Endothelial cell of umbilical vein (primary cell): ENCODE results near the gene XRCC4. TPM values are rescaled to one million over a fixed set of nuclear protein-coding genes. Genes with fewer than 3 reads are reported as not detected.

Experiments used
- BruUV-seq: library from RNA; stranded (reverse); fragments of 400-500 nt; replicated peaks from 2 replicates; lab custom pipeline; 2021; lab: Mats Ljungman, UMichigan
- CTCF ChIA-PET: fragments of 300-600, 350-600 bp; sonication (Branson Sonifier 250); formaldehyde crosslinking; loops from one replicate; lab custom pipeline; 2021; ENCODE audit warnings: antibody characterized with exemption, inconsistent platforms; lab: Charles Lee
- POLR2A ChIA-PET: fragments of 300-600, 350-600 bp; sonication (Branson Sonifier 250); formaldehyde crosslinking; loops from one replicate; lab custom pipeline; 2021; ENCODE audit warnings: antibody characterized with exemption, inconsistent platforms; lab: Charles Lee
- DNase-seq: peaks from one replicate; pipeline ENCODE4 v3.0.0-alpha.2; 2011; ENCODE audit warnings: low read depth, low spot score
- FAIRE-seq: peaks from 2 replicates; lab custom pipeline; 2011; peaks lifted over from hg19 to GRCh38; lab: Jason Lieb, UNC
- H2AFZ ChIP-seq: 2 replicates; pipeline ENCODE4 v1.6.0; 2012; ENCODE audit warnings: low read depth, low read length, control low read depth, inconsistent platforms
- H3K27ac ChIP-seq: 2 replicates; pipeline ENCODE4 v1.5.1; 2011; ENCODE audit warnings: low read depth, mild to moderate bottlenecking, control low read depth, low read length, moderate library complexity; ENCODE audit not compliant: insufficient read depth
- H3K27me3 ChIP-seq, 2 experiments: 2 replicates each; pipeline versions ENCODE4 v1.6.0 to v1.6.1; 2011; ENCODE audit warnings: low read length in 2 of 2, mixed read lengths in 1 of 2; ENCODE audit not compliant: control insufficient read depth in 2 of 2, insufficient read depth in 2 of 2
- H3K36me3 ChIP-seq, 2 experiments: 2 replicates in 1 of 2; 3 replicates in 1 of 2; pipeline ENCODE4 v1.5.1; 2011; ENCODE audit warnings: low read length in 2 of 2, mild to moderate bottlenecking in 1 of 2, moderate library complexity in 1 of 2; ENCODE audit not compliant: control insufficient read depth in 2 of 2, insufficient read depth in 2 of 2; ENCODE audit errors: extremely low read depth in 1 of 2
- H3K4me1 ChIP-seq: 3 replicates; pipeline ENCODE4 v1.5.1; 2011; ENCODE audit warnings: mild to moderate bottlenecking, low read length; ENCODE audit not compliant: control insufficient read depth, insufficient read depth; ENCODE audit errors: extremely low read depth
- H3K4me2 ChIP-seq: 2 replicates; pipeline ENCODE4 v1.6.1; 2011; ENCODE audit warnings: low read length, control low read depth, mixed read lengths; ENCODE audit not compliant: insufficient read depth
- H3K4me3 ChIP-seq, 3 experiments: fragments of 200-600 bp in 1 of 3; sonication (generic), shearing (Covaris generic) in 1 of 3; replicated peaks in 1 of 3; 2 replicates each; pipeline ENCODE4 v1.5.1; 2011 to 2016; ENCODE audit warnings: control low read depth in 3 of 3, low read length in 3 of 3, mild to moderate bottlenecking in 2 of 3, inconsistent platforms in 1 of 3, low read depth in 1 of 3, moderate library complexity in 1 of 3; ENCODE audit not compliant: insufficient read depth in 1 of 3
- H3K79me2 ChIP-seq: 2 replicates; pipeline ENCODE4 v1.6.0; 2012; ENCODE audit warnings: low read length, inconsistent platforms; ENCODE audit not compliant: control insufficient read depth, insufficient read depth
- H3K9ac ChIP-seq: replicated peaks from 2 replicates; pipeline ENCODE3; 2011; ENCODE audit warnings: low read length, control low read depth; ENCODE audit not compliant: insufficient read depth; ENCODE audit errors: extremely low read depth
- H3K9me1 ChIP-seq: replicated peaks from 3 replicates; pipeline ENCODE4 v1.6.0; 2011; ENCODE audit warnings: mild to moderate bottlenecking, low read length; ENCODE audit not compliant: control insufficient read depth, insufficient read depth; ENCODE audit errors: extremely low read depth
- H3K9me3 ChIP-seq: replicated peaks from 2 replicates; pipeline ENCODE4 v1.5.1; 2012; ENCODE audit warnings: low read length, inconsistent platforms; ENCODE audit not compliant: control insufficient read depth, insufficient read depth
- H4K20me1 ChIP-seq: replicated peaks from 2 replicates; pipeline ENCODE3; 2011; ENCODE audit warnings: mild to moderate bottlenecking, low read length; ENCODE audit not compliant: control insufficient read depth, insufficient read depth; ENCODE audit errors: extremely low read depth
- EZH2 ChIP-seq: IDR thresholded peaks from 2 replicates; pipeline ENCODE4 v1.6.1; 2012; ENCODE audit warnings: borderline replicate concordance, low read depth, mild to moderate bottlenecking, moderate library complexity, low read length, inconsistent platforms; ENCODE audit not compliant: severe bottlenecking
- FOS ChIP-seq: IDR thresholded peaks from 2 replicates; pipeline ENCODE4 v1.6.1; 2011; ENCODE audit warnings: mild to moderate bottlenecking, low read length, moderate library complexity, borderline replicate concordance; ENCODE audit not compliant: insufficient read depth
- GATA2 ChIP-seq: IDR thresholded peaks from 2 replicates; pipeline ENCODE4 v1.7.0; 2011; ENCODE audit warnings: low read depth, mild to moderate bottlenecking, moderate library complexity, mixed read lengths, low read length; ENCODE audit not compliant: insufficient read length, insufficient read depth
- POLR2AphosphoS5 ChIP-seq: IDR thresholded peaks from 2 replicates; pipeline ENCODE4 v1.6.1; 2012; ENCODE audit warnings: low read depth, mild to moderate bottlenecking, control low read depth, low read length, moderate library complexity; ENCODE audit not compliant: insufficient read depth
- dilution Hi-C: fragments of 300-500 bp; cut with MboI; formaldehyde crosslinking; loops from one replicate; pipeline ENCODE4 v1.15.0; 2019; ENCODE audit warnings: low sequenced_read_pairs; ENCODE audit not compliant: extremely low pct_ligation_motif_present
- intact Hi-C: fragments of 100-400 bp; cut with micrococcal nuclease; formaldehyde crosslinking; loops from one replicate; pipeline ENCODE4 v1.10.0; 2022
- polyA plus RNA-seq, 4 experiments: library from polyadenylated mRNA; depleted of rRNA in 3 of 4; stranded (reverse) in 3 of 4; unstranded in 1 of 4; fragments of >200 nt; gene quantifications; 2 replicates each; pipeline versions ENCODE4 v1.2.1 to v1.2.3, GENCODE V29; 2011 to 2012; ENCODE audit warnings: missing spikeins in 1 of 4
- total RNA-seq: library from RNA; stranded (reverse); gene quantifications from 2 replicates; pipeline ENCODE4 v1.2.3, GENCODE V29; 2021
- TF ChIP-seq, protein P1 (sequence below): IDR thresholded peaks from 2 replicates; pipeline ENCODE4 v1.6.1; 2011; ENCODE audit not compliant: insufficient read depth, insufficient read length
- TF ChIP-seq, protein P2 (sequence below), 2 donors: IDR thresholded peaks; 1 replicate in 1 of 2; 2 replicates in 1 of 2; pipeline ENCODE4 v1.5.1; 2011; ENCODE audit warnings: low read length in 2 of 2, mild to moderate bottlenecking in 2 of 2, moderate library complexity in 2 of 2, control low read depth in 1 of 2, inconsistent platforms in 1 of 2, low read depth in 1 of 2; ENCODE audit not compliant: insufficient read depth in 1 of 2; ENCODE audit errors: extremely low read depth in 1 of 2

XRCC4 gene
- total and polyA plus RNA-seq, 2 donors (not counting 3 experiments of a cell fraction or from before 2014, with no cell fraction given), result 1.3 to 7.7 TPM

DNA sequence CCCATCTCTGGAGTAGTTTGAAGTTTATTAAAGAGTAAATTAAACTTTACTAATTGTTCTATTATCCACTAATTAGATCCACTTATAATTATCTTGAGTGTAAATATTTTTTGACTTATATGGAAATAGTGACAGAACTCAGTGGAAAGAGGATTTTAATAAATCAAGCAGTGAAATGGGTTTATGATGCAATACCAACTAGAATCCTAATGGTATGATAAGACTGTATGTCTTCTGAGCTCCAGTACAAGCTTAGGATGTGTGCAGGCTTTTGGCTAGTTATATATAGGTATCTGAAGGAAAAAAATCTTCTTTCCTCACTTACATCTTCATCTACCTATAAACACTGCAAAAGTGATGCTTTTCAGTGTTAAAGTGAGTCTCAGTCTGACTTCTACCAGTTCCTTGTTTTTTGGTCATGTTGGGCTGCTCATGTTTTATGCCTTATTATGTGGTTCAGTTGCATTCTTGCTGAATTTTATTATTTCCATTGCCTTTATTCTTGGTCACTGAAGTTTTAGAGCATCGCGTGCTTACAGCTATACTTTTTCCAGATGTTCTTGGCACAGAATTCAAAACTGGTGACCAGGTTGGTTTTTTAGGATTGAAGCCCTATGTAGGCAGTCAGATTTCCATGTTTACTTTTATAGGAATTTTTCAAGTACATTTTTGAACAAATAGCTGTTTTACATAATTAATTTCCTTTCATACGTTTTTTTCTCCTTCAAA, 30.5 kb downstream of the XRCC4 start:
- no peak overlapping the region for H3K4me2 ChIP-seq
- H3K79me2 ChIP-seq, result no peaks in the 10 kb centered on the region
- H3K9ac ChIP-seq, result no peak overlapping the region
- H4K20me1 ChIP-seq, result no peaks in the 10 kb centered on the region
- no peak for FAIRE-seq
- no peaks in the 10 kb centered on the region for H3K27me3 ChIP-seq
- H3K36me3 ChIP-seq, result no peaks in the 10 kb centered on the region
- H2AFZ ChIP-seq, result no peak overlapping the region
- no peaks in the 10 kb centered on the region for H3K4me1 ChIP-seq
- H3K4me3 ChIP-seq, result no peak overlapping the region
- dilution Hi-C loops, result no loop called here
- no peak for TF ChIP-seq EZH2
- TF ChIP-seq, protein P1, sequence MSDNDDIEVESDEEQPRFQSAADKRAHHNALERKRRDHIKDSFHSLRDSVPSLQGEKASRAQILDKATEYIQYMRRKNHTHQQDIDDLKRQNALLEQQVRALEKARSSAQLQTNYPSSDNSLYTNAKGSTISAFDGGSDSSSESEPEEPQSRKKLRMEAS, result no peak
- no peak for TF ChIP-seq POLR2AphosphoS5
- no peak for TF ChIP-seq FOS
- no peak for TF ChIP-seq GATA2
- TF ChIP-seq, protein P2, sequence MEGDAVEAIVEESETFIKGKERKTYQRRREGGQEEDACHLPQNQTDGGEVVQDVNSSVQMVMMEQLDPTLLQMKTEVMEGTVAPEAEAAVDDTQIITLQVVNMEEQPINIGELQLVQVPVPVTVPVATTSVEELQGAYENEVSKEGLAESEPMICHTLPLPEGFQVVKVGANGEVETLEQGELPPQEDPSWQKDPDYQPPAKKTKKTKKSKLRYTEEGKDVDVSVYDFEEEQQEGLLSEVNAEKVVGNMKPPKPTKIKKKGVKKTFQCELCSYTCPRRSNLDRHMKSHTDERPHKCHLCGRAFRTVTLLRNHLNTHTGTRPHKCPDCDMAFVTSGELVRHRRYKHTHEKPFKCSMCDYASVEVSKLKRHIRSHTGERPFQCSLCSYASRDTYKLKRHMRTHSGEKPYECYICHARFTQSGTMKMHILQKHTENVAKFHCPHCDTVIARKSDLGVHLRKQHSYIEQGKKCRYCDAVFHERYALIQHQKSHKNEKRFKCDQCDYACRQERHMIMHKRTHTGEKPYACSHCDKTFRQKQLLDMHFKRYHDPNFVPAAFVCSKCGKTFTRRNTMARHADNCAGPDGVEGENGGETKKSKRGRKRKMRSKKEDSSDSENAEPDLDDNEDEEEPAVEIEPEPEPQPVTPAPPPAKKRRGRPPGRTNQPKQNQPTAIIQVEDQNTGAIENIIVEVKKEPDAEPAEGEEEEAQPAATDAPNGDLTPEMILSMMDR (IDR thresholded peaks at IDR 0.05; ENCODE audit: extremely low read depth in 1 of 2, insufficient read depth in 1 of 2, low read depth in 1 of 2, low read length in 2 of 2), result no peak
- intact Hi-C loops, result no loop called here
- H3K9me1 ChIP-seq, result no peaks in the 10 kb centered on the region
- DNase-seq, result no peak
- BruUV-seq, result no TSS peak
- ChIA-PET CTCF (no interaction called here), POLR2A (no interaction called here)
- H3K9me3 ChIP-seq, result no peaks in the 10 kb centered on the region
- H3K27ac ChIP-seq, result no peak overlapping the region
